CD4-positive, alpha-beta T cell treated with Interleukin-15 for 4 hours (primary cell): ENCODE measurements around the gene SYT1.

Experiments
- DNase-seq: peaks from one replicate; pipeline ENCODE4 v3.0.0-alpha.2; 2020; ENCODE audit warnings: low spot score

The SYT1 gene

GRCh38 chr12:79448816-79449215, 584.2 kb downstream of the SYT1 start:
- no peak for DNase-seq

GRCh38 chr12:79451365-79451764, 586.8 kb downstream of the SYT1 start:
- no peak for DNase-seq

GRCh38 chr12:79451978-79452377, 587.4 kb downstream of the SYT1 start:
- no peak for DNase-seq

- no peak for DNase-seq
These were observed 588.3 kb downstream of the SYT1 start for GRCh38 chr12:79452906-79453305.

GRCh38 chr12:79453820-79454219, 589.2 kb downstream of the SYT1 start:
- DNase-seq, result no peak

- DNase-seq, result no peak
These were observed 589.8 kb downstream of the SYT1 start for GRCh38 chr12:79454338-79454843.

GRCh38 chr12:79455286-79455685, 590.7 kb downstream of the SYT1 start:
- DNase-seq, result no peak

- no peak for DNase-seq
These were observed 617.7 kb downstream of the SYT1 start for GRCh38 chr12:79482323-79482722.

GRCh38 chr12:79482921-79483320, 618.3 kb downstream of the SYT1 start:
- DNase-seq, result no peak

- no peak for DNase-seq
These were observed 621.6 kb downstream of the SYT1 start for GRCh38 chr12:79486154-79486553.

GRCh38 chr12:79487386-79488110, 623.0 kb downstream of the SYT1 start:
- no peak for DNase-seq
